GM12891 (cell line): Measurements from ENCODE around the gene MOV10L1.

Experiments used
- POLR2A ChIP-seq: IDR thresholded peaks from 2 replicates; pipeline ENCODE4 v1.6.1; 2011; ENCODE audit warnings: low read depth, low read length, control low read depth
- POLR2AphosphoS5 ChIP-seq: IDR thresholded peaks from 2 replicates; pipeline ENCODE4 v1.6.1; 2011; ENCODE audit warnings: low read depth, low read length, control low read depth
- SPI1 ChIP-seq: IDR thresholded peaks from 2 replicates; pipeline ENCODE4 v1.6.1; 2011; ENCODE audit warnings: low read depth, low read length, control low read depth
- TAF1 ChIP-seq: IDR thresholded peaks from 2 replicates; pipeline ENCODE4 v1.6.1; 2011; ENCODE audit warnings: low read depth, low read length, control low read depth

DNA sequence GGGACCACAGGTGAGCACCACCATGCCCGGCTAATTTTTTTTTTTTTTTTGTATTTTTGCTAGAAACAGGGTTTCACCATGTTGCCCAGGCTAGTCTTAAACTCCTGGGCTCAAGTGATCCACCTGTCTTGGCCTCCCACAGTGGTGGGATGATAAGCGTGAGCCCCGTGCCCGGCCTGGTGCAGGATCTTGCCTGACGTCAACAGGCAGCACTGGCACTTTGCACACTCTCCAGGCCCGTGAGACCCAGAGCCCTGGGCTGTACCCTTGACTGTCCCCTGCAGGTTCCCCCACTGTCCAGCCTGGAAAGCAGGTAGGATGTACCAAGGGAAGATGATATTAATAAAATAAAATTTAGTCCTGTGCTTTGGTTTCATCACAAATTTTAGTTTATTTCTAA is 51.7 kb downstream of the MOV10L1 start:
- TF ChIP-seq TAF1 (no peak), POLR2A (no peak), SPI1 (no peak), POLR2AphosphoS5 (no peak)
